ENCODE data around the gene ENTPD8.

- TF ChIP-seq CTCF (conservative IDR thresholded peaks at IDR 0.05 in 1 of 2, IDR thresholded peaks at IDR 0.05 in 1 of 2; ENCODE audit: extremely low read depth in 1 of 2, insufficient read depth in 1 of 2, low read depth in 1 of 2, low read length in 2 of 2) (no peak), EZH2 (IDR thresholded peaks at IDR 0.05; ENCODE audit: borderline replicate concordance, low read length) (no peak)
Measured at GRCh38 chr9:137437691-137438590, 3.2 kb downstream of the ENTPD8 start.
